CD4-positive, alpha-beta T cell treated with Interleukin-15 for 1 hour (primary cell): ENCODE data around the gene DCTN5.
A peak's percentile ranks its signal among the peaks of the same experiment; 100 is the strongest.
"Not testable (repeated sequence)": the region's sequence is repeated elsewhere in the genome, so short reads cannot be mapped to it uniquely, and the experiment has no call there.

Experiments used
- DNase-seq: peaks from one replicate; pipeline ENCODE4 v3.0.0-alpha.2; 2020

DCTN5 gene

GRCh38 chr16:23694644-23695373 lies 53.5 kb downstream of the DCTN5 start:
- DNase-seq, result no peak

GRCh38 chr16:23695756-23696155 lies 54.5 kb downstream of the DCTN5 start:
- DNase-seq, result no peak

GRCh38 chr16:23699100-23699499 lies 57.8 kb downstream of the DCTN5 start:
- peak; percentile 22 for DNase-seq

- no peak for DNase-seq
Observed at GRCh38 chr16:23700093-23700492, 58.8 kb downstream of the DCTN5 start.

- DNase-seq, result no peak
Observed at GRCh38 chr16:23700509-23700908, 59.2 kb downstream of the DCTN5 start.

- DNase-seq, result no peak
Observed at GRCh38 chr16:23701045-23701444, 59.8 kb downstream of the DCTN5 start.

- DNase-seq, result no peak
Observed at GRCh38 chr16:23702951-23703350, 61.7 kb downstream of the DCTN5 start.

- no peak for DNase-seq
Observed at GRCh38 chr16:23704772-23705516, 63.7 kb downstream of the DCTN5 start.

- no peak for DNase-seq
Observed at GRCh38 chr16:23705517-23705902, 64.2 kb downstream of the DCTN5 start.

- no peak for DNase-seq
Observed at GRCh38 chr16:23706439-23706838, 65.2 kb downstream of the DCTN5 start.

GRCh38 chr16:23709536-23709935 lies 68.3 kb downstream of the DCTN5 start:
- no peak for DNase-seq

- DNase-seq, result no peak
Observed at GRCh38 chr16:23710008-23710407, 68.7 kb downstream of the DCTN5 start.

- no peak for DNase-seq
Observed at GRCh38 chr16:23710504-23710903, 69.2 kb downstream of the DCTN5 start.

- DNase-seq, result no peak
Observed at GRCh38 chr16:23711785-23712184, 70.5 kb downstream of the DCTN5 start.

- no peak for DNase-seq
Observed at GRCh38 chr16:23712976-23713375, 71.7 kb downstream of the DCTN5 start, which contains the start of gene ERN2. Gene ERN2, minus strand, starts transcription at chr16:23713222. Its CDS starts 35 bp downstream, at chr16:23713187.

GRCh38 chr16:23716484-23716883 lies 75.2 kb downstream of the DCTN5 start:
- DNase-seq, result no peak

- DNase-seq, result not testable (repeated sequence)
Observed at GRCh38 chr16:23722613-23723240, 81.5 kb downstream of the DCTN5 start.

GRCh38 chr16:23724096-23724784 lies 83.0 kb downstream of the DCTN5 start:
- DNase-seq, result no peak

GRCh38 chr16:23724785-23725131 lies 83.5 kb downstream of the DCTN5 start:
- DNase-seq, result no peak

GRCh38 chr16:23726710-23727109 lies 85.4 kb downstream of the DCTN5 start:
- DNase-seq, result no peak
